HG02763 (cell line): Measurements from ENCODE around the gene CGAS.
"Not testable (repeated sequence)": the region's sequence is repeated elsewhere in the genome, so short reads cannot be mapped to it uniquely, and the experiment has no call there.

Experiments
- ATAC-seq: cut with Tn5 transposase; IDR thresholded peaks from one replicate; pipeline ENCODE4 v1.9.1; 2021; ENCODE audit warnings: mild to moderate bottlenecking, moderate library complexity; ENCODE audit not compliant: unreplicated experiment

Gene CGAS

DNA sequence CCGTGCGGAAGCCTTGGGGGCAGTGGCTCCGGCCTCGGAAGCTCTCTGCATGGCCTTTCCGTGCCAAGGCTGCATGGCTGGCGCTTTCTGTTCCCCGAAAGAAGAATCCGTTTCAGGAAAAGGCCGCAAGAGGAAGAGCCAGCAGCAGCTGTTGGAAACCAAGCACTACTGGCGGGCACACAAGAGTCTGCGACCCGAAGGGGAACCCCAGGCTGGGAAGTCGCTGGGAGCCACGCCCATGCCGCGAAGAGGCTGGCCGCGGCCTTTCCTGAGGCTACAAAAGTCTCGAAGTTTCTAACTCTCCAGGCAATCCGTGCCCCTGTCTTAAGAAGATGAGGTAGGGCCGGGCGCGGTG, at the start of gene CGAS:
Gene CGAS (minus strand): TSS at position 191 of the 355 bp plus-strand sequence. CDS start 116 bp downstream, at position 75.
- ATAC-seq = peak; percentile 76

DNA sequence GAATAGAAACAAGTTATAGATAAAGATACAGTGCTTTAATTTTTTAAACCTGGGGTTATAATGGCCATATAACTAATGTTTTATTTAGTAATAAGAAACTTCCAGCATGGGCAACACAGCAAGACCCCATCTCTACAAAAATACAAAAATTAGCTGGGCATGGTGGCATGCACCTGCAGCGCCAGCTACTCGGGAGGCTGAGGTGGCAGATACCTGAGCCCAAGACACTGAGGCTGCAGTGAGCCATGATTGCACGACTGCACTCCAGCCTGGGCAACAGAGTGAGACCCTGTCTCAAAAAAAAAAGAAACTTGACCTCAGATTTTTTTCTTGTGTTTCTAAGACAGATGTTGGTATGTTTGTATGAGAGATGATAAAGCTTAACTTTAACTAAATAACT, 45.8 kb upstream of the CGAS start:
- ATAC-seq = no peak

DNA sequence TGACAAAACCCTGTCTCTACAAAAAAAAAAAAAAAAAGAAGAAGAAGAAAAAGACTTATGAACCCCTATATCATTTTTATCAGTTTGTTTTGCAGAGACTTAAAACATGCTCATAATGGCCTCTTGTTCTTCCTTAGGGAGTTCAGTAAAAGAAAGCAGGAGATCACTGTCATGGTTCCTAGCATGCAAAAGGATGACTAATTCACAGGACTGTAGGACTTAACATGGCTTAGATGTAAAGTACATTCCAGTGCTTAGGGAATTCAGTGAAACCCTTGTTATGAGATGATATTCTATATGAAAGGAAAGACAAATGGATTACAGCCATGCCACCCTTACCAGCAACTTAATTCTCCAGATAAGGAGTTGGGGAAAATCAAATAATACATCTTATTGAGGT, 39.3 kb upstream of the CGAS start:
- no peak for ATAC-seq

DNA sequence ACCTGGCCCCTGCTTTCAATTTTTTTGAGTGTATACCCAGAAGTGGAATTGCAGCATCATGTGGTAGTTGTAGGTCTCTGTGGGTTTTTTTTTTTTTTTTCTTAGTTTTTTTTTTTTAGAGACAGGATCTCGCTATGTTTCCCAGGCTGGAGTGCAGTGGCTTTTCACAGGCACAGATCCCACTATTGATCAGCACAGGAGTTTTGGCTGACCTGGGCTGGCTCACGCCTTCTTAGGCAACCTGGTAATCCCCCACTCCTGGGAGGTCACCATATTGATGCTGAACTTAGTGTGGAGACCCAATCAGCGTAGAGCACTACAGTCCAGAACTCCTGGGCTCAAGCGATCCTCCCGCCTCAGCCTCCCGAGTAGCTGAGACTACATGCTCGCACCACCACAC, 35.4 kb upstream of the CGAS start:
- ATAC-seq = no peak

DNA sequence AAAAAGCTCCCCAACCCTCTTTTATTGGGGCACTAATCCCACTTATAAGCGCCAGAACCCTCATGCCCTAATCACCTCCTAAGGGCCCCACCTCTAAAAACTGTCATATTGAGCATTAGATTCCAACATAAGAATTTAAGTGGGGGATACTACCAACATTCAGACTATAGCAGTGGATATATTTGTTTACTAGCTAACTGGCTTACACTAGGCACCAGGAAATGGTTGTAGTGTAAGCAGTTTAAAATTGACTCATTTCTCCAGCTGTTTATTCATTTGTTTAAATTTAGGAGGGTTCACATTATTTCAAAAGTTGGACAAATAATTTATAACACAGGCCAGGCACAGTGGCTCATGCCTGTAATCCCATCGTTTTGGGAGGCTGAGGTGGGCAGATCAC, 32.3 kb upstream of the CGAS start:
- ATAC-seq = no peak

DNA sequence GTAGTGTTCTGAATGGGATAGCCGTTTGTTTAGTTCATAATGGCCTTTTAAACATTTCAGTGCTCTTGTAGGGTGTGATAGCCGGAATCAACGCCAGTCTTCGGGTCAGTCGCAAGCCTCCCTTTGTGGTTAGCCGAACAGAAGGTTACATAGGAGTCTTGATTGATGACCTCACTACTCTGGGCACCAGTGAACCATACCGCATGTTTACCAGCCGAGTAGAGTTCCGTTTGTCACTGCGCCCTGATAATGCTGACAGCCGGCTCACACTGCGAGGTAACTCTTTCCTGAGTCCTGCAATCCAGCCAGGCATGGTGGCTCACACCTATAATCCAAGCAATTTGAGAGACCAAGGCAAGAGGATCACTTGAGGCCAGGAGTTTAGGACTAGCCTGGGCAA, 29.9 kb upstream of the CGAS start:
- no peak for ATAC-seq

DNA sequence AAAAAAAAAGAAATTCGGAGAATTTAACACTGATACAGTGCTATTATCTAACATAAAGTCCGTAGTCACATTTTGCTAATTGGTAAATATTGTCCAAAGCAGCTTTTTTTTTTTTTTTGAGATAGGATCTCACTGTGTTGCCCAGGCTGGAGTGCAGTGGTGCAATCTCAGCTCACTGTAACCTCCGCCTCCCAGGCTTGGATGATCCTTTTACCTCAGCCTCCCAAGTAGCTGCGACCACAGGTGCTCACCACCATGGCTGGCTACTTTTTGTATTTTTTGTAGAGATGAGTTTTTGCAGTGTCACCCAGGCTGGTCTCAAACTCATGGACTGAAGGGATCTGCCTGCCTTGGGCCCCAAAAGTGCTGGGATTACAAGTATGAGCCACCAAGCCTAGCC, 25.3 kb upstream of the CGAS start:
- ATAC-seq = no peak

DNA sequence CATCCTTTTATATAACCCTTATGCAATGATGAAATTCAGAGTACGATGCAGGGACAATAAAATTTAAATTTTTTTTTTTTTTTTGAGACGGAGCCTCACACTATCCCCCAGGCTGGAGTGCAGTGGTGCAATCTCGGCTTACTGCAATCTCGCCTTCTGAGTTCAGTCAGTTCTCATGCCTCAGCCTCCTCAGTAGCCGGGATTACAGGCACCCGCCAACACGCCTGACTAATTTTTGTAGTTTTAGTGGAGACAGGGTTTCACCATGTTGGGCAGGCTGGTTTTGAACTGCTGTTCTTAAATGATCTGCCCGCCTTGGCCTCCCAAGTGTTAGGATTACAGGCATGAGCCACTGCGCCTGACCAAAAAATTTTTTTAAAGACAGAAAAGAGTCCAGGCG, 24.6 kb upstream of the CGAS start:
- no peak for ATAC-seq

DNA sequence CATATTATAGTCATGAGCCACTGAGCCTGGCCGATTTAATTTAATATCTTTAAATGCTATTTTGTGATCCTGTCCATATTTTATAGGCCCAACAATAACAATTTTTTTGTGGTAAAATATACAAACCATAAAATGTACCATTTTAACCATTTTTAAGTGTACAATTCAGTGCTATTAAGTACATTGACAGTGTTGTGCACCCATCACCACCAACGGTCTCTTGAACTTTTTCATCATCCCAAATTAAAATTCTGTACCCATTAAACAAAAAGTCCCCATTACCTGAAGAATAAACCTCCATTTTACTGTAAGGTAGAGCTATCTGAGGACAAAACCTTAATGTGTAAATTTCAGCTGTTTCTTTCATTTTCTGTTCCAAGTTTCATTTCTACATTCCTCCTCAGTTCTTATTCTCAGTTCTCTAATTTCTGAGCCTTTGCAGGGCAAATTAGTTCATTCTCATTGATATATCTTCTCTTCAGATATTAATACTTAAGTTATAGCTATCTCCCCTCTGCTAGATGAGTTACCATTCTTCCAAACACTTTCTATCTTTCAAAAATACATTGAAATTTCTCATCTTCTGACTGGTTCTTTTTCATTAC, 19.7 kb upstream of the CGAS start:
- ATAC-seq = peak; percentile 90

DNA sequence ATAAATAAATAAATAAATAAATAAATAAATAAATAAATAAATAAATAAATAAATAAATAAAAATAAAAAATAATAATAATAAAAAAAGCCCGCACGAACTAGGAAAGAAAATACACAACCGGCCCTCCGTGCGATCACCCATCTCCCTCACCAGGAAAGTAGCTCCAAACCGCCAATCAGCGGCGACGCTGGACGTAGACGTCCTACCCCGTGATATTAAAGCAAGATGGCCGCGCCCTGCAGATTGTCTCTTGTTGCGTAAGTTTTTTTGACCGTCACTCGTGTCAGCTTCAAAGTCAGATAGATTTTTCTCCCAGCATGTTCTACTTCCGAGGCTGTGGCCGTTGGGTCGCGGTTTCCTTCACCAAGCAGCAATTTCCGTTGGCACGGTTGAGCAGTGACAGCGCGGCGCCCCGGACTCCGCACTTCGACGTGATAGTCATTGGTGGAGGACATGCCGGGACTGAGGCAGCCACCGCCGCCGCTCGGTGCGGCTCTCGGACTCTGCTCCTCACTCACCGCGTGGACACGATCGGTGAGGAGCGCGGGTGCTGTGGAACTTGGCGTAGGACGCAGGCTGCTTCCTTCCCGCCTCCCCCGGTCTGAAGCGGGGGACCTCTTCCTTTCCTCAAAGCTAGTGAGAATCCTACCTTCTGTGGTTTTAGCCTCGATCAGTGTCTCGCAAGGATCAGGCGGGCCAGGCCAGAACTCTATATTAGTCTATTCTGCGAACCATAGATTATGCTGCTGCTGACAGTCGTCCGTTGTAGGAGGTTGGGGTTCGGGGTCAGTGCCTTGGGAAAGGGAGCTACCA, 9.6 kb upstream of the CGAS start, which contains the start of gene MTO1:
Gene MTO1 (plus strand): TSS at position 201 of the 814 bp plus-strand sequence. CDS start 118 bp downstream, at position 319.
- ATAC-seq = peak; percentile 97

DNA sequence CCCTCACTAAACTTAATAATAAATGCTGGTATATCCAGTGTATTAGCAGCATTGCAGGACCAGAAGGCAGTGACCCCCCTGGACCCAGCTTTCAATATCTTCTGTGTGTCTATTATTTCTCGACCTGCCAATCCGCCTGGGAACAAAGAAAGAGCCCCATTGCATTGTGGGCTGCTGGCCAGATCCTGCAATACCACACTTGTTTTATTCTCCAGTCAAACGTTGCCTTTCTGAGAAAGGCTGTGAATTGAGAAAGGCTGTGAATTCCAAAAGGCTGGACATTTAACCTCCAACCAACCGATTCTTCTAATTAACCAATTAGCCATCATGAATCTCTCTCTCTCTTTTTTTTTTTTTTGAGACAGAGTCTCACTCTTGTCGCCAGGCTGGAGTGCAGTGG, 8.0 kb upstream of the CGAS start:
- no peak for ATAC-seq

DNA sequence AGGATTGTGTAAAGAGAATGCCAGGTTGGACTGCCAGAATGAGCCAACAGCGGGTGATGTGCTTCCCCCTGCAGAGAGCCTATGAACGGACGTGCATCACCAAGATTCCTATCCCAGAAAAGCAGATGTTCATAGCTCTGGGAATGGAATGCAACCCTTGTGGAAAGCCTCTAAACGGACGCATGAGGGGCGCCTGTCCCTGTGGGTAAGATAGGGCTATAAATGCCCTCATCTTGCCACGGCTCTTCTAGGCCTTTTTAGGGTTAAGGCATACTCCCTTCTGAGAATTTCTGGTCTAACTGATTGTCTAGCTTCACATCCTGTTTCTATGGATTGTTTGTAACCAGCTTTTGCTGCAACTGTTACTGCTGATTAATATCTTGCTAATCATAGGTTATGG, 7.4 kb upstream of the CGAS start:
- not testable (repeated sequence) for ATAC-seq

DNA sequence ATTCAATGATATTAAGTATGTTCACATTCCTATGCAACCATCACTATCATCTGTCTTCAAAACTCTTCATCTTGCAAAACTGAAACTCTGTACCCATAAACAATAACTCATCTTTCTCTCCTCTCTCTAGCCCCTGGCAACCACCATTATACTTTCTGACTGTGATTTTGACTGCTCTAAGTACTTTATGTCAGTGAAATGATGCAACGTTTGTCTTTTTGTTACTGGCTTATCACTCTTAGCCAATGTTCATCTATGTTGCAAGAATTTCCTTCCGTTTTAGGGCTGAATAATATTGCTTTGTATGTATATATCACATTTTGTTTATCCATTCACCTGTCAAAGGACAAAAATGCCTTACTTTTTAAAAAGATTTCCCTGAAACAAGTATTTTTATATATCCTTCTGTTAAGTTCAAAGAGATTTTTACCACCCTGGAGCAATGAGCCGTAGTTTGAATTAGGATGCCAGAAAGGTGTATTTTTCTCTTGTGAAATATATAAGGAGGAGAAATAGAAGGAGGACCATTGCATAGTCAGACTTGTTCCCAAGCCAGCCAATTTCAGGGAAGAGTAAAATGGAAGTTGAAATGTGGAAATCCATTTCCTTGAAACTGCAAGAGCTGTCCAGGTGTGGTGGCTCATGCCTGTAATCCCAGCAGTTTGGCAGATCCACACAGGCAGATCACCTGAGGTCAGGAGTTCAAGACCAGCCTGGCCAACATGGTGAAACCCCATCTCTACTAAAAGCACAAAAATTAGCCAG, 4.0 kb upstream of the CGAS start:
- no peak for ATAC-seq

DNA sequence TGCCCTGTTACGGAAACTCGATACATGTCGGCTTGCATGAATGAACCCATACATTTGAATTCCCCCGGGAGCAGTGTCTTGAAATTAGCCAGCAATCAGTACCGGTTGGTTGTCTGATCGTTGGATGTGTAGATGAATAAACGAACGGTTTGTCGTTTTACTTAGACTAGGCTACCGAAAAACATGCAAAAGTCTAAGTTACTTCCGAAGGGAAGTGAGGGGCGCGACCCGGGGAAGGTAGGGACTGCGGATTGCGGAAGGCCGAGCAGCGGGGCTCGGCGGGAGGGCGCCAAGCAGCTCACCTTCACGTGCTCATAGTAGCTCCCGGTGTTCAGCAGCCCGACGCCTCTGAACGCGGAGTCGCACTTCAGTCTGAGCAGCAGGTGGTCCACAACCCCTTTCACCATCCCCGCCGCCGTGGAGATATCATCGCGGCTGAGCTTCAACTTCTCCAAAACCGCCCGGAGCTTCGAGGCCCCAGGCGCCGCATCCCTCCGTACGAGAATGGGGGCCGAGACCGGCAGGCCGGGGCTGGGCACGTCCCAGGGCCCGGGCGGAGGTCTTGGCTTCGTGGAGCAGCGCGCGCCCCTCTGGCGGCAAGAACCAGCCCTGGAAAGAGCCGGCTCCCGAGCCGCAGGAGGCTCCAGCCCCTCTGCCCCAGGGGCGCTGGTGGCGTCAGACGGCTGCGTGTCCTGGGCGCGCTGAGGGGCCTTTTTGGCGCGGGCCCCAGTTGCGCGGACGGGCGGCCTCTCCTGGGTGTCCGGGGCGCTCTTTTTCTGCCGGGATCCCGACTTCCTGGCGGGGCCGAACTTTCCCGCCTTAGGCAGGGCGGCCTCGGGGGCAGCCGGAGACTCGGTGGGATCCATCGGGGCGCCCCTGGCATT, 632 bp downstream of the CGAS start:
- peak; percentile 43 for ATAC-seq

DNA sequence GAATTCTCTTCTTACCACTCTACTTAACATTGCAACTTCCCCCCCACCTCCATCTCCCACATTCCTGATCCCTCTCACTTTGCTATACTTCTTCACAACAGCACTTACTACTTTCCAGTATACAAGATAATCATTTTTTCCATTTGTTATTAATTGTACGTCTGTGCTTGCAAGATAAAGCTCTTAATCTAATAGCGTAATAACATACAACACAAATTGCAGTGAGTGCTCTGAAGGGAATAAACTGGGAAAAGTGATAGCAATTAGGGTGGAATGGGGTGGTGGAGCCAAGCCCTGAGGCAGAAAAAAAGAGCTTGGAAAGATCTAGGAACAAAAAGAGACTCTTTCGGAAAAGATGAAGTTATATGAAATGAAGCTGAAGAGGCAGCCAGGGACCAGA, 8.5 kb downstream of the CGAS start:
- no peak for ATAC-seq

DNA sequence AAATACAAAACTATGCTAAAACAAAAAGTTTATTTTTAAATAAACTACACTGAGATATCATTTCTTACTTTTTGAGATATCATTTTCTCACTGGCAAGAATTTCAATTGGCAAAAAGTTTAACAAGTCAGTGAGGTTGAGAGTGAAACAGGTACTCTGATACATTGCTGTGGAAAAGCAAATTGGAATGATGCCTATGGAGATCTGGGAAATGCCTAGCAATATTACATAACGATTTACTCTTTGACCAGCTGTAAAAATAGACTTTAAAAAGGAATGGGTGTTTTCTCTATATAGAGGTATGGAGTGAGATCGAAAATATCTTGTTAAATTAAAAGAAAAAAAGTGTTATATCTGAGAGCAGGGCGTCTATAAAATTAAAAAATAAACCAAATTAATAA, 16.9 kb downstream of the CGAS start:
- ATAC-seq = no peak

DNA sequence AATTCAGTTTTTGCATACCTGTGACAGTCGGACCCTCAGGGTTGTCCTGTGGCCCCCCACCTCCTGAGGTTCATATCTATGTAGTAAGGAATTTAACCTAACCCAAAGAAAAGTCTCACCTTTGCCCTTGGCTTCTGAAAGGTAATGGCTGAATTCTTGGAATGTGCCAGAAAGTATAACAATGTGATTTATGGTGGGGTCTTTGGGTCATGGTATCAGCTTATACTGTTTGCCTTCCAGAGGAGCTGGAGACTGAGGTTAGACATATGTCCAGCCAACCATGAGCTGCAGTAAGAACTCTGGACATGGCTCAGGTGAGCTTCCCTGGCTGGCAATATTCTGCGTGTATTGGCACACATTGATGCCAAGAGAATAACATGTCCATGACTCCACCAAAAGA, 30.6 kb downstream of the CGAS start:
- no peak for ATAC-seq

DNA sequence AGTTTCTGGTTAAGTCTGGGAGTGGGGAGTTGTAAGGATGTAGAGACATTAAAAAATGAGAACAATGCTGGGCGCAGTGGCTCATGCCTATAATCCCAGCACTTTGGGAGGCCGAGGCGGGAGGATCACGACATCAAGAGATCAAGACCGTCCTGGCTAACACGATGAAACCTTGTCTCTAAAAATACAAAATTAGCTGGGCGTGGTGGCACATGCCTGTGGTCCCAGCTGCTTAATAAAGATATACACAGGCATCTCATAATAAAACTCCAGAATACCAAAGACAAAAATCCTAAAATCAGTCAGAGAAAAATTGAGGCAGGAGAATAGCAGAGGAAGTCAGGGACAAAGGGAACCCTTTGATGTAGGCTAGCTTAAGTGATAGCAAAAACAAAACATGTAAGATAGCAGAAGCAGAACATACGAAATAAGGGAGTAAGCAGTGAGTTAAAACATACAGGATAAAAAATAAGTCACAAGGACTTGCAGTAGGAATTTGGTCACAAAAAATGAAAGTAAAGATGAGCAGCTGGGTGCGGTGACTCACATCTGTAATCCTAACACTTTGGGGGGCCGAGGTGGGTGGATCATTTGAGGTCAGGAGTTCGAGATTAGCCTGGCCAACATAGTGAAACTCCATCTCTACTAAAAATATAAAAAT, 33.9 kb downstream of the CGAS start:
- no peak for ATAC-seq

DNA sequence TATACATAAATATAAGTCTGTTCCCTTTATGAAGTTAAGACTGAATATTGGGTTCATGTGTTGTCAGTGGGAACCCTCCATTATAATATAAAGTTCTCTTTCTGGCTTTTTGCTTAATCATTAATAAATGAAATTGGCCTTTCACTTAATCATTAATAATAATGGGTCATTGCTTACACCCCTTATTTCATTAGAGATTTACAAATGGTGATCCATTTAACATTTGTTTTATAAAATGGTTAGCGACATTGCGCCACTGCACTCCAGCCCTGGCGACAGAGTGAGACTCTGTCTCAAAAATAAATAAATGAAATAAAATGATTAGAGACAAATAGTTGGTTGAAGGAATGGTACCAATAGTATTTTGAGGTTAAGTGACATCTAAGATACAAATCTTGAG, 39.0 kb downstream of the CGAS start:
- no peak for ATAC-seq

DNA sequence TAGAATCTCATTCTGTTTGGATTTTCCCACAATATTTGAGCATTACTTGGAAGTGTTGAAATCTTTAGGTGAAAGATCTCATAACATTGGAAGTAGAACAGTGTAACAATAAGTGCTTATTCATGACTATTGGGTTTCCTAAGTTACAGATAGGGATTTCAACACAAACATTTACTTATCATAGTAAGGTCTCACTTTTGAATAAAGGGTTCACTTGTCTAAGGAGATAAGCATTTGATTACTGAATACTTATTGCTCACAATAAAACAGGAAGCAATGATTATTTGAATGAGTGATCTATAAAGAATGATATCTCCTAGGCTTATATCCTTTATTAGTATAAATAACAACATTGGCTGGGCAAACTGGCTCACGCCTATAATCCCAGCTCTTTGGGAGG, 42.7 kb downstream of the CGAS start:
- ATAC-seq = no peak
